Body of pancreas (tissue), 4 donors: ENCODE results near the gene FAM174B.

Experiments
- POLR2A ChIP-seq, 3 donors: fragments of 450-650 bp; IDR thresholded peaks; one replicate each; pipeline ENCODE4 v1.6.1; 2016; ENCODE audit warnings: antibody characterized with exemption in 3 of 3, mild to moderate bottlenecking in 2 of 3
- TF ChIP-seq, protein P1 (sequence below), 7 experiments: fragments of 450-650 bp in 4 of 7; fragments of 200-600 bp in 3 of 7; sonication (generic) in 3 of 7; IDR thresholded peaks; one replicate each; pipeline ENCODE4 v1.5.1; 2016 to 2019; ENCODE audit warnings: antibody characterized with exemption in 7 of 7

DNA sequence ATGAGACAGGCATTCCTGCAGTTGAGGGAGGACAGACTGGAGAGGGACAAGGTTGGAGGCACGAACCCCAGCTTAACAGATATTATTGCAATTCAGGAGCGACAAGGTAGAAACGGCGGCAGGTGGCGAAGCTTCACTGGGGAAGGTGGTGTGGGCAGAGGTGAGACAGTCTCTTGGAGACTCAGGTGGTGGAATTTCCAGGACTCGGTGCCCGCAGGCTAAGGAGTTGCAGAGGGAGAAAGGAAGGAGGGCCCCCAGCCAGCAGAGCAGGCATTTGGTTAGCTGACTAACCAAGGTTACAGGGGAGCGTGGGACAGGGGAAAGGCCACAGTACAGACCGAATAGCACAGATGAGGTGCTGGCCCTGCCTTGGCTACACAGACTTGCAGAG, 3.0 kb downstream of the FAM174B start:
- TF ChIP-seq, protein P1, sequence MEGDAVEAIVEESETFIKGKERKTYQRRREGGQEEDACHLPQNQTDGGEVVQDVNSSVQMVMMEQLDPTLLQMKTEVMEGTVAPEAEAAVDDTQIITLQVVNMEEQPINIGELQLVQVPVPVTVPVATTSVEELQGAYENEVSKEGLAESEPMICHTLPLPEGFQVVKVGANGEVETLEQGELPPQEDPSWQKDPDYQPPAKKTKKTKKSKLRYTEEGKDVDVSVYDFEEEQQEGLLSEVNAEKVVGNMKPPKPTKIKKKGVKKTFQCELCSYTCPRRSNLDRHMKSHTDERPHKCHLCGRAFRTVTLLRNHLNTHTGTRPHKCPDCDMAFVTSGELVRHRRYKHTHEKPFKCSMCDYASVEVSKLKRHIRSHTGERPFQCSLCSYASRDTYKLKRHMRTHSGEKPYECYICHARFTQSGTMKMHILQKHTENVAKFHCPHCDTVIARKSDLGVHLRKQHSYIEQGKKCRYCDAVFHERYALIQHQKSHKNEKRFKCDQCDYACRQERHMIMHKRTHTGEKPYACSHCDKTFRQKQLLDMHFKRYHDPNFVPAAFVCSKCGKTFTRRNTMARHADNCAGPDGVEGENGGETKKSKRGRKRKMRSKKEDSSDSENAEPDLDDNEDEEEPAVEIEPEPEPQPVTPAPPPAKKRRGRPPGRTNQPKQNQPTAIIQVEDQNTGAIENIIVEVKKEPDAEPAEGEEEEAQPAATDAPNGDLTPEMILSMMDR (IDR thresholded peaks at IDR 0.05), result no peak
- TF ChIP-seq POLR2A (IDR thresholded peaks at IDR 0.05), result peak in 1 of 3 donors; percentile 11
